ENCODE measurements around the gene SMG5.

- TF ChIP-seq CTCF (IDR thresholded peaks at IDR 0.05) (no peak), POLR2A (IDR thresholded peaks at IDR 0.05) (no peak)
Observed at GRCh38 chr1:156244126-156244525, 38.5 kb downstream of the SMG5 start.
